Ovary (tissue), 9 donors: ENCODE results near the gene MTG1. TPM values are rescaled to one million over a fixed set of nuclear protein-coding genes. Genes with fewer than 3 reads are reported as not detected.
"Not testable (repeated sequence)": the region's sequence is repeated elsewhere in the genome, so short reads cannot be mapped to it uniquely, and the experiment has no call there.

Experiments used
- DNase-seq, 5 donors: peaks; one replicate each; pipeline ENCODE4 v3.0.0-alpha.2; 2019 to 2020
- H3K27ac ChIP-seq, 2 donors: fragments of 200-600 bp; one replicate each; pipeline versions ENCODE4 v1.5.1 to v1.8.0; 2019 to 2022
- H3K27me3 ChIP-seq: fragments of 200-600 bp; one replicate; pipeline ENCODE4 v1.8.0; 2022
- H3K36me3 ChIP-seq: fragments of 200-600 bp; sonication (generic); one replicate; pipeline ENCODE4 v1.5.1; 2019
- H3K4me1 ChIP-seq: one replicate; pipeline ENCODE4 v1.8.1; 2013; ENCODE audit warnings: mild to moderate bottlenecking, moderate library complexity; ENCODE audit not compliant: insufficient read depth
- H3K4me3 ChIP-seq: fragments of 200-600 bp; sonication (generic); one replicate; pipeline ENCODE4 v1.5.1; 2017
- H3K9me3 ChIP-seq, 2 donors: fragments of 200-600 bp in 1 of 2; sonication (generic) in 1 of 2; one replicate each; pipeline versions ENCODE4 v1.5.1 to v1.8.1; 2013 to 2019; ENCODE audit warnings: mild to moderate bottlenecking in 1 of 2, moderate library complexity in 1 of 2
- EP300 ChIP-seq: sonication (generic); formaldehyde crosslinking; IDR thresholded peaks from one replicate; pipeline ENCODE4 v1.6.1; 2017; ENCODE audit warnings: antibody characterized with exemption
- POLR2A ChIP-seq: fragments of 450-650 bp; IDR thresholded peaks from one replicate; pipeline ENCODE4 v1.6.1; 2017; ENCODE audit warnings: antibody characterized with exemption, mild to moderate bottlenecking, moderate library complexity
- WGBS, 3 donors: extraction: QIAGEN DNeasy Blood & Tissue Kit in 1 of 3; methylation state at CpG; one replicate each; pipeline versions ENCODE4 v1.1.5 to v1.1.7; 2013 to 2017; 5-methylcytosine and 5-hydroxymethylcytosine counted together
- intact Hi-C, 4 donors: fragments of 100-400 bp; cut with DNase I; formaldehyde crosslinking; loops; one replicate each; pipeline versions ENCODE4 v1.11.0 to v1.15.1; 2022 to 2023
- polyA plus RNA-seq, 2 donors: library from polyadenylated mRNA; stranded (reverse); fragments of 200-250 nt in 1 of 2; fragments of 350-450 nt in 1 of 2; fragmentation: Illumina TruSeq in 1 of 2; extraction: RNeasy Lipid Tissue Mini Kit (QIAGEN cat#74804) in 1 of 2; gene quantifications; one replicate each; pipeline ENCODE4 v1.2.3, GENCODE V29; 2013 to 2014
- total RNA-seq, 7 donors: library from RNA; depleted of rRNA in 2 of 7; stranded (reverse); fragments of >200 nt in 2 of 7; fragmentation: NEBNext Ultra II Directional in 3 of 7; extraction: Animal tissue kit (Norgen Biotek cat#: 25700) in 3 of 7; gene quantifications; one replicate each; pipeline versions ENCODE4 v1.1.0 to v1.2.4, GENCODE V29; 2016 to 2023
- TF ChIP-seq, protein P1 (sequence below), 3 donors: fragments of 450-650 bp in 2 of 3; fragments of 200-600 bp in 1 of 3; IDR thresholded peaks; one replicate each; pipeline versions ENCODE4 v1.5.1 to v1.8.0; 2016 to 2022; ENCODE audit warnings: antibody characterized with exemption in 3 of 3, mild to moderate bottlenecking in 1 of 3
- donor health status: DM: no; HTN: no; CAD: no; lungs with moderate emphysema.
- donor health status: DM: no; HTN: no; CAD: no.
- donor health status: Bipolar disorder and iron deficiency.
- donor health status: DM: yes; HTN: yes; CAD: no.
- donor health status: DM: no; HTN: no; CAD: no.
- donor health status: DM: yes; HTN: yes; CAD: no.

MTG1 gene
- total and polyA plus RNA-seq, 9 donors: 23.1 to 55.1 (median 33.7) TPM

DNA sequence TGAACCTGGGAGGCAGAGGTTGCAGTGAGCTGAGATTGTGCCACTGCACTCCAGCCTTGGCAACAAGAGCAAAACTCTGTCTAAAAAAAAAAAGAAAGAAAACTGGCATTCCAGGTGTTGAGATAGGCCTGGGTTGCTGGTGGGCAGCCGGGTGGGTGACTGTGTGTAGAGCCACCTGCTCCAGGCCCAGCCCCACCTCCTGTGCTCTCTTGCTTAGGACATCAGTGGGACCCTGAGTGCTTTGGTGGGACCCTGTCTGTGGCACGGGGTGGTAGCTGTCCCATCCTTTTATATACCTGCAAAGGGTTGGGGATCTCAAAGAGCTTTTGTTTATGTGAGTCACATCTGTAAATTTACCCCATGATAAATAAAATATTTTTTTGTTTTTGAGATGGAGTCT, 8.7 kb upstream of the MTG1 start:
- Histone ChIP-seq H3K27ac (no peak overlapping the region), H3K4me1 (no peaks in the 10 kb centered on the region), H3K27me3 (no peaks in the 10 kb centered on the region), H3K9me3 (no peaks in the 10 kb centered on the region), H3K4me3 (no peak overlapping the region), H3K36me3 (no peaks in the 10 kb centered on the region)
- peak in 1 of 5 donors; percentile 11 for DNase-seq
- 89 to 97% (median 95%) methylated on average over 2 of the region's 2 CpGs for WGBS, 3 donors
- intact Hi-C loops: no loop called here
- TF ChIP-seq EP300 (no peak), POLR2A (no peak)
- TF ChIP-seq, protein P1, sequence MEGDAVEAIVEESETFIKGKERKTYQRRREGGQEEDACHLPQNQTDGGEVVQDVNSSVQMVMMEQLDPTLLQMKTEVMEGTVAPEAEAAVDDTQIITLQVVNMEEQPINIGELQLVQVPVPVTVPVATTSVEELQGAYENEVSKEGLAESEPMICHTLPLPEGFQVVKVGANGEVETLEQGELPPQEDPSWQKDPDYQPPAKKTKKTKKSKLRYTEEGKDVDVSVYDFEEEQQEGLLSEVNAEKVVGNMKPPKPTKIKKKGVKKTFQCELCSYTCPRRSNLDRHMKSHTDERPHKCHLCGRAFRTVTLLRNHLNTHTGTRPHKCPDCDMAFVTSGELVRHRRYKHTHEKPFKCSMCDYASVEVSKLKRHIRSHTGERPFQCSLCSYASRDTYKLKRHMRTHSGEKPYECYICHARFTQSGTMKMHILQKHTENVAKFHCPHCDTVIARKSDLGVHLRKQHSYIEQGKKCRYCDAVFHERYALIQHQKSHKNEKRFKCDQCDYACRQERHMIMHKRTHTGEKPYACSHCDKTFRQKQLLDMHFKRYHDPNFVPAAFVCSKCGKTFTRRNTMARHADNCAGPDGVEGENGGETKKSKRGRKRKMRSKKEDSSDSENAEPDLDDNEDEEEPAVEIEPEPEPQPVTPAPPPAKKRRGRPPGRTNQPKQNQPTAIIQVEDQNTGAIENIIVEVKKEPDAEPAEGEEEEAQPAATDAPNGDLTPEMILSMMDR (IDR thresholded peaks at IDR 0.05): no peak

DNA sequence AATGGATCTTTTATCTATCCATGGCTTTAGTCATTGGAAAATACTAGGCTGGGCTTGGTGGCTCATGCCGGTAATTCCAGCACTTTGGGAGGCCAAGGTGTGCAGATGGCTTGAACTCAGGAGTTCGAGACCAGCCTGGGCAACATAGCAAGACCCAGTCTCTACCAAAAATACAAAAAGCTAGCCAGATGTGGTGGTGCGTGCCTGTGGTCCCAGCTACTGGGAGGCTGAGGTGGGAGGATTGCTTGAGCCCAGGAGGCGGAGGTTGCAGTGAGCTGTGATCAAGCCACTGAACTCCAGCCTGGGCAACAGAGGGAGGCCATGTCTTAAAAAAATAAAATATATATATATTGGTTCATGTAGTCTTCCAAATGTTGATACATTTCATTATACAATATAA, 7.0 kb upstream of the MTG1 start:
- H3K27ac ChIP-seq, H3K9me3 ChIP-seq, H3K4me3 ChIP-seq, H3K36me3 ChIP-seq, H3K27me3 ChIP-seq, intact Hi-C loops, H3K4me1 ChIP-seq: not testable (repeated sequence)
- DNase-seq: peak in 1 of 5 donors; percentile 9
- 96 to 100% (median 97%) methylated on average over 4 of the region's 4 CpGs for WGBS, 3 donors

DNA sequence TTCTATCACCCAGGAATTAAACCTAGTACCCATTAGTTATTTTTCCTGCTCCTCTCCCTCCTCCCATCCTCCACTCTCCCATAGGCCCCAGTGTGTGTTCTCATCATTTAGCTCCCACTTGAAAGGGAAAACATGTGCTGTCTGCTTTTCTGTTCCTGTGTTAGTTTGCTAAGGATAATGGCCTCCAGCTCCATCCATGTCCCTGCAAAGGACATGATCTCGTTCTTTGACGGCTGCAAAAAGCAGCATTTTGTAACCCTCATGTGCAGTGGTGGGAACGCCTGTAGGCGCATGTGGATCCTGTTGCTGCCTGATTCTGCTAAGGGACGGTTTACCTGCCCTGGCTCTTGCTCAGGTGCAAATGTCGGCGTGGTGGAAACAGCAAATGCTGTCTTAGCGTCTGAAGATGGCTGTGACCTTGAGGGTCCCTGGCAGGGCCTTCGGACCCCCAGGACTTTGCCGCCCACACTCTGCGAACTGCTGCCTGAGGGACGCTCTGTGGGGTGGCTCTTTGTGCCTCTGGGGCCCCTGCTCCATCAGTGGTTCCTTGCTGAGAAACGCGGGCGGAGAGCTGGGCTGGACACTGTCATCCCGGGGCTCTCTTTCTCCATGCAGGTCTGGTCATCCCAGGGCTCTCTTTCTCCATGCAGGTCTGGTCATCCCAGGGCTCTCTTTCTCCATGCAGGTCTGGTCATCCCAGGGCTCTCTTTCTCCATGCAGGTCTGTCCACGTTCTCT, 5.6 kb upstream of the MTG1 start:
- no peak overlapping the region for H3K27ac ChIP-seq
- peak in 2 of 5 donors; percentile 4 to 11 for DNase-seq
- no peak overlapping the region for H3K4me3 ChIP-seq
- 82 to 88% (median 84%) methylated on average over 17 of the region's 17 CpGs for WGBS, 3 donors
- no peaks in the 10 kb centered on the region for H3K36me3 ChIP-seq
- intact Hi-C loops: no loop called here
- no peaks in the 10 kb centered on the region for H3K9me3 ChIP-seq
- no peaks in the 10 kb centered on the region for H3K27me3 ChIP-seq
- TF ChIP-seq POLR2A (no peak), EP300 (no peak)
- TF ChIP-seq, protein P1 (IDR thresholded peaks at IDR 0.05): no peak
- H3K4me1 ChIP-seq: peaks cover 1% of the 10 kb centered on the region

DNA sequence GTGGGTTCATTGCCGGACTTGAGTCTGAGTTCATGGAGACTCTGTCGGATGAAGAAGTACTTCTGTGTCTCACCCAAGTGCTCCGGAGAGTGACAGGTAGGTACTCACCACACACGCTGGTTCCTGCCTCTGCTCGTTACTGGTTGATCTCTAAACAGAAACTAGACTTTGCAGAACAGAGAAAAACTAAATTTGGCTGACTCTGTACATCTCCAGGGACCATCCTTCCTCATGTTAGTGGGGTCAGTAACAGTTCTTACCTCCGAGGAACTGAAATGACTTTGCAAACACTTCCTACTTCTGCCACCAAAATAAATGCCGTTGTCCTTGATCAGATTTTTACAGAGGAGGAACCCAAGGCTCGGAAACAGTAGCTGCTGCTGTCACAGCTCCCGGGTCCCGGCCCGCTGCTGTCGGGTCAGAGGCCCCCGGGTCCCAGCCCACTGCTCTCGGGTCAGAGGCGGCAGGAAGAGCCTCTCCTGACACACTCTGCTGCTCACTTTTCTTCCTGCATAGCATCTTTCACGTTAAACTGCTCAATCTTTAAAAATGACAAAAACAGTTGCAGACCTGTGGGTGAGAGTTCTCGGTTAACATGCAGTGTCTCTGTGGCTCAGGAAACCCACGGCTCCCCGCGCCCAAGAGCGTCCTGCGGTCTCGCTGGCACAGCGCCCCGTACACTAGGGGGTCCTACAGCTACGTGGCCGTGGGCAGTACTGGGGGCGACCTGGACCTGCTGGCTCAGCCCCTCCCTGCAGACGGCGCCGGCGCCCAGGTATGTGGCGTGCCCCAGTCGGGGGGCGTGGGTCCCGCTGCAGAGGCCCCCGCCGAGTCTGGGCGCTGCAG, 4.8 kb upstream of the MTG1 start:
- Histone ChIP-seq H3K9me3 (no peaks in the 10 kb centered on the region), H3K27me3 (no peaks in the 10 kb centered on the region), H3K27ac (no peak overlapping the region), H3K4me3 (no peak overlapping the region), H3K36me3 (no peaks in the 10 kb centered on the region), H3K4me1 (peaks cover 1% of the 10 kb centered on the region)
- whole genome bisulfite sequencing, 3 donors: 89 to 93% (median 89%) methylated on average over 39 of the region's 39 CpGs
- no peak for TF ChIP-seq EP300
- TF ChIP-seq, protein P1 (IDR thresholded peaks at IDR 0.05): no peak
- TF ChIP-seq POLR2A: no peak
- intact Hi-C loops: no loop called here
- peak in 2 of 5 donors; percentile 10 to 25 for DNase-seq
